CD4-positive, alpha-beta T cell treated with Interleukin-15 for 4 hours (primary cell): ENCODE results near the gene SELENOV.

ENCODE experiments used
- DNase-seq: peaks from one replicate; pipeline ENCODE4 v3.0.0-alpha.2; 2020; ENCODE audit warnings: low spot score

SELENOV gene

DNA sequence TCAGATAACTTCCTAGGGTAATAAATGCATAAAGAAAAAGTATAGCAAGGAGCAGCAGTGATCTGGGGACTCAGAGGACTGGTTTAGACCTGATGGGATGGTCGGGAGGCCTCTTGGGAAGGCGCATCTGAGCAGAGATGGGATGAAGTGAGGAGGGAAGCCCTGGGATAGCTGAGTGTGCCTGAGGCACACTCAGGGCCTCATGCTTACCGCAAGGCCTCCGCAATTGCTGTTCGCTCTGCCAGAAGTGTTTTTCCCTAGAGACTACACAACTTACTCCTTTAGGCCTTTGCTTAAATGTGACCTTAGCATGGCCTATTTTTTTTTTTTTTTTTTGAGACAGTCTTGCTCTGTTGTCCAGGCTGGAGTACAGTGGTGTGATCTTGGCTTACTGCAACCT, 20.3 kb upstream of the SELENOV start:
- no peak for DNase-seq

DNA sequence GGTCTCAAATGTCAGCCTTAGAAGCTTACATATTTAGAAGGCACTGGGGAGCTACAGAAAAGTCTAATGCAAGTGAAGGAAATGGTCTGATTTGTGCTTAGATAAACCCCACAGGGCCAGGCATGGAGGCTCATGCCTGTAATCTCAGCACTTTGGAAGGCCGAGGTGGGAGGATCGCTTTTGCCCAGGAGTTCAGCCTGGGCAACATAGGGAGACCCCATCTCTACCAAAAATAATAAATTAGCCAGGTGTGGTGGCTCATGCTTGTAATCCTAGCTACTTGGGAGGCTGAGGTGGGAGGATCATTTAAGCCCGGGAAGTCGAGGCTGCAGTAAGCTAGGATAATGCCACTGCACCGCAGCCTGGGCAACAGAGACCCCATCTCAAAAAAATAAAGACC, 18.9 kb upstream of the SELENOV start:
- no peak for DNase-seq

GRCh38 chr19:39497701-39497995, 17.3 kb upstream of the SELENOV start:
- DNase-seq = no peak

DNA sequence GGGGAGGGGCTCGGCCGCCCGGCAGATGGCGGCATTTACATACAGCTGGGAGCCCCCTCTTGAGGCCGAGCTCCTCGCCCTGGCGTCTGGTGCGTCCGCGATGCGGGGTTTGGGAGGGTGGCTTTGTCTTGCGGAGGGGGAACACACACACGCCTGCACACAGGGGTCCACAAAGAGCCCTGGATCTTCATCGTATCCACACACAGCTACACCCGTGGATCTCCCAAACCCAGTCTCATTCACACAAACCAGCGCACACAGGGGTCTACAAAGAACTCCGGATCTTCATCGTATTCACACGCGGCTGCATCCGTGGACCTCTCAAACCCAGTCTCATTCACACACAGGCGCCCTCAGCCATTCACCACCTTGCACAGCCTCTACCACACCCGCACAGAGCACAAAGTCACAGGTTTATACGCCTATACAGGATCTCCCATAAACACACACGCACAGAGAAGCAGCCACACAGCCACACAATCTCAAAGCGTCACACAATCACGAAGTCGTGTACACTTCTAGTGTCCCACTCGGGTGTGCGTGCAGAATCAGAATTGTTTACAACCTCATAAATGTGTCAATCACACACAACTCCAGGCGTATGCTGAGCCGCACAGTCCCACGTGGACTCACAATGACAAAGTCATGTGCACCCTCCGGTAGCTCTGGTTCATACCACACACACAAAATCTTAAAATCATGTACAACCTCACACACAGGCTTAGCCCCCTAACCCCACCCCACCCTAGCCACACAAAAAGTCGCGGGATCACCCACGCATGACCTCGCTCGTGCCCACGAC, 16.7 kb upstream of the SELENOV start:
- DNase-seq = no peak

DNA sequence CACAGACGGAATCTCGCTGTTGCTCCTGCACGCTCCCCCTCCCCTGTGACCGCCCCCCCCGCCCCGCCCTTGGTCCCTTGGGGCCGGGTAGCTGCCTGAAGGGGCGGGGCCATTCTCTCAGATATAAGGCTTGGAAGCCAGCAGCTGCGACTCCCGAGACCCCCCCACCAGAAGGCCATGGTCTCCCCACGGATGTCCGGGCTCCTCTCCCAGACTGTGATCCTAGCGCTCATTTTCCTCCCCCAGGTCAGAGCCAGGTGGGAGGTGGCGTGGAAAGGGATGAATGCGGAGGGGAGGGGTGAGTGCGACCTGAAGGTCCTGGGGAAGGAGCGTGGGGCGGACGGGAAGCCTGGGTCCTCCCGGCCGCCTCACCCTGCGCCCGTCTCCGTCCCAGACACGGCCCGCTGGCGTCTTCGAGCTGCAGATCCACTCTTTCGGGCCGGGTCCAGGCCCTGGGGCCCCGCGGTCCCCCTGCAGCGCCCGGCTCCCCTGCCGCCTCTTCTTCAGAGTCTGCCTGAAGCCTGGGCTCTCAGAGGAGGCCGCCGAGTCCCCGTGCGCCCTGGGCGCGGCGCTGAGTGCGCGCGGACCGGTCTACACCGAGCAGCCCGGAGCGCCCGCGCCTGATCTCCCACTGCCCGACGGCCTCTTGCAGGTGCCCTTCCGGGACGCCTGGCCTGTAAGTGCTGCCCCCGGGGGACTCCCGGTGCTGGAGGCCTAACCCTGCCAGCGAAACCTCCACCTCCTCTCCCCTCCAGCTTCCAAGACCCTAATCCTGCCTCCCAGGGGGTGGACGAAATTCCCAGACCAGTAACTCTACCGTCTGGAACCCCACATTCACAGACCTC, 15.9 kb upstream of the SELENOV start, which contains the start of gene DLL3:
Gene DLL3 (plus strand): TSS at position 150 of the 845 bp plus-strand sequence. CDS start 28 bp downstream, at position 178.
- DNase-seq = no peak

DNA sequence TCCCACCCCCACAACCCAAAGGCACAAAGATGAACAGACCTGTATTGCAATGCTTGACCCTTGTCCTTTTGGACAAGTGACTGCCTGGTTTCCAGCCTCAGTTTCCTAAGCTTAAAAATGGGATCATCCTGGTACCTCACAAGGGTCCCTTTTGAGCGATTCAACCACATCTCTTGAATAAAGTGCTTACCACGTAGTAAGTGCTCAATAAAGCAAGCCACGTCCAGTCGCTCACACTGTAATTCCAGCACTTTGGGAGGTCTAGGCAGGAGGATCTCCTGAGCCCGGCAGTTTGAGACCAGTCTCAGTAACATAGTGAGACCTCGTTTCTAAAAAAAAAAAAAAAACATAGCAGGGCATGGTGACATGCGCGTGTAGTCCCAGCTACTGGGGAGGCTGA, 15.0 kb upstream of the SELENOV start:
- DNase-seq = no peak

DNA sequence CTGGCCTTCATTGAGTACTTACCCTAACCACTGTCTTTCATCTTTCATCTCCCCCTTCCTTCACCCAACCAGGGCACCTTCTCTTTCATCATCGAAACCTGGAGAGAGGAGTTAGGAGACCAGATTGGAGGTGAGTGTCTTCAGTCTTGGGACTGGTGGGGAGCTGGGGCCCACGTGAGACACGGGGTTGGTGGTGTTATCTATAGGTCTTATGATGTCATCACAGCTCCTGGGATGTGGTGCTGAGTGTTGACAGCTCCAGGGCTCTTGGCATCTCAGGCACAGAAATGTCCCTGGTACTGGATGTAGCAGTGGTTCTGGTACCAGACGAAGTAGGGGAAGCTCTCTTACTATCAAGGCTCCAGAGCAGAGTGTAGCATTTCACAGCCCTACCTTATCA, 14.4 kb upstream of the SELENOV start:
- no peak for DNase-seq

GRCh38 chr19:39501340-39501739, 13.6 kb upstream of the SELENOV start:
- no peak for DNase-seq

DNA sequence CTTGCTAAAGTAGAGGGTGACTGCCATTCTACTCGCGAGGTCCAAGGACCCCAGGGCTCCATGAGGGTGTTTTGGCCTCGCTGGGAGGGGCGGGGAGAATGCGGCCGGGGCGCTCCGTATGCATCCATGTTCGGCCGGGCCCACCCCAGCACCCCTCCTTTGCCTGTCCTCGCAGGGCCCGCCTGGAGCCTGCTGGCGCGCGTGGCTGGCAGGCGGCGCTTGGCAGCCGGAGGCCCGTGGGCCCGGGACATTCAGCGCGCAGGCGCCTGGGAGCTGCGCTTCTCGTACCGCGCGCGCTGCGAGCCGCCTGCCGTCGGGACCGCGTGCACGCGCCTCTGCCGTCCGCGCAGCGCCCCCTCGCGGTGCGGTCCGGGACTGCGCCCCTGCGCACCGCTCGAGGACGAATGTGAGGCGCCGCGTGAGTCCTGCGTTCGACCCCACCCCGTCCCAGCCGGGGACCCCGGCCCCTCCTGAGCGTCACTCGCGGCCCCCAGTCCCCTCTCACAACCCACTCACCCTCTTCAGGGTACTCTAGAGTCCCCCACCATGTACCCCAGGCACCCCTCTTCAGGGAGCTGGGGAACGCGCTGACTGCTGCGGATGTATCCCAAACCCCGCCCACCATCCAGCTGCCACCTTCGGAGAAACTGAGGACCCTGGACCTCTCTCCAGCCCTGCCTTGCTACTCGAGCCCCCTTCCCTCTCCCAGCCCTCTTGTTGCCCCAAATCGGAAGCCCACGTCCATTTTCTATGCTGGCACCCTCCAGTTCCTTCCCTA, 12.1 kb upstream of the SELENOV start:
- peak; percentile 75 for DNase-seq

GRCh38 chr19:39506598-39506943, 8.4 kb upstream of the SELENOV start:
- no peak for DNase-seq

DNA sequence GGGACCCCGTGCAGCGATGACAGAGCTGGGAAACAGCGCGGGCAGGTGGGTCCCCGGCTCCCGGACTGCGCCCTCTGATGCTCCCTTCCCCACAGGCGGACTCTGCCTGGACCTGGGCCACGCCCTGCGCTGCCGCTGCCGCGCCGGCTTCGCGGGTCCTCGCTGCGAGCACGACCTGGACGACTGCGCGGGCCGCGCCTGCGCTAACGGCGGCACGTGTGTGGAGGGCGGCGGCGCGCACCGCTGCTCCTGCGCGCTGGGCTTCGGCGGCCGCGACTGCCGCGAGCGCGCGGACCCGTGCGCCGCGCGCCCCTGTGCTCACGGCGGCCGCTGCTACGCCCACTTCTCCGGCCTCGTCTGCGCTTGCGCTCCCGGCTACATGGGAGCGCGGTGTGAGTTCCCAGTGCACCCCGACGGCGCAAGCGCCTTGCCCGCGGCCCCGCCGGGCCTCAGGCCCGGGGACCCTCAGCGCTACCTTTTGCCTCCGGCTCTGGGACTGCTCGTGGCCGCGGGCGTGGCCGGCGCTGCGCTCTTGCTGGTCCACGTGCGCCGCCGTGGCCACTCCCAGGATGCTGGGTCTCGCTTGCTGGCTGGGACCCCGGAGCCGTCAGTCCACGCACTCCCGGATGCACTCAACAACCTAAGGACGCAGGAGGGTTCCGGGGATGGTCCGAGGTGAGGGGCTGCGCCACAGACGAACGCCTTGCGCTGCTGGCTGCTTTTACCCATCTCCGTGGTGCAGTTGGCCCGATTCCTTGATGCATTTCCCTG, 7.8 kb upstream of the SELENOV start:
- peak; percentile 34 for DNase-seq

GRCh38 chr19:39507715-39508364, 7.1 kb upstream of the SELENOV start:
- no peak for DNase-seq

GRCh38 chr19:39508629-39509028, 6.3 kb upstream of the SELENOV start:
- no peak for DNase-seq

- no peak for DNase-seq
Observed at GRCh38 chr19:39509233-39509632, 5.7 kb upstream of the SELENOV start.

GRCh38 chr19:39512988-39513387, 2.0 kb upstream of the SELENOV start:
- DNase-seq = no peak

- no peak for DNase-seq
Observed at GRCh38 chr19:39515551-39516191, 732 bp downstream of the SELENOV start.

DNA sequence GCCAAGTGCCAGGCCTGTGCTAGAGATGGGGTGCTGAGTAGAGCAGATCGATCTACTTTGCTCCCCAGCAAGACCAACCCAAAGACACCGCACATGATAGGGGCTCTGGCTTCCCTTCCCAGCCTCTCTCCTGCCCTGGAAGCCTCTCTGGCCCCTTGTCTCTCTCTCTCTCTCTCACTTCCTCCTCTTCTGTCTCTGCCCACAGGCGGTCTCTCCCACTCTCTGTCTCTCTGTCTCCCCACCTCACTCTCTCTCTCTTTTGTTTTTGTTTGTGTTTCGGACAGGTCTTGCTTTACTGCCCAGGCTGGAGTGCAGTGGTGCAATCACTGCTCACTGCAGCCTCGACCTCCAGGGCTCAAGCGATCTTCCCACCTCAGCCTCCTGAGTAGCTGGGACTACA, 1.3 kb downstream of the SELENOV start:
- no peak for DNase-seq

GRCh38 chr19:39517432-39517831, 2.5 kb downstream of the SELENOV start:
- DNase-seq = no peak

DNA sequence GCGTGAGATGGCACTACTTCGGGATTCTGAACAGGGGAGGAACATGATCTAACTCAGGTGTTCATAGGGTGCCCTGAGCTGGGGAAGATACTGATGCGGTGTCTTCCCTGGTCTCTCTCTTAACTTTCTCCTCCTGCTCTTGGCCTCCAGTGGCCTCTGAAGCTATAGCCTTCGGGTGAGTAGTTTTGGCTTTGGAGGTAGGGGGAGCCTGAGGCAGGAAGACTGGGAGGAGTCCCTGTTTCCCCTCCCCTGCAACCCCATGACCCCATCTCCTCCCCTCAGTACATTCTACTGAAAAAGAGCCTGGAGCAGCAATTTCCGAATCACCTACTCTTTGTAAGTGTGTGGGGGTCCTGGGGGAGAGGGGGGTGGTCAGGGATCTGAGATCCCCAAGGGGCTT, 3.5 kb downstream of the SELENOV start:
- DNase-seq = no peak

DNA sequence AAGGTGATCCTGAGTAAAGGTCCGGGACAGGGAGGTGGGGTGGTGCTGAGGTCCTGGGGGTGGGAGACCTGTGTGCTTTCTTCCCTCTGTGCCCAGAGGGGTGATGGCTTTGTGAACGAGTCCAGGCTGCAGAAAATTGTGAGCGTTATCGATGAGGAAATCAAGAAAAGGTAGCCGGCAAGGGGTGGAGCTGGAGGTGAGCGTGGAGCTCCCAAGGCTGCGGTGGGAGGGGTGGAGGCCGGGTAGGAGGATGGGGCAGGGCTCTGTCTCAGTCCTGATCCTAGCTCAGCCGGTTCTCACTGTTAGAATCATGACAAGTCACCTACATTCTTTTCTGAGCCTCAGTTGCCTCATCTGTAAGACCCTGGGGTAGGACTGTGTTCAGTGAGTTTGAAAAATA, 4.0 kb downstream of the SELENOV start:
- no peak for DNase-seq
